Measurements from ENCODE around the gene SELP. TPM values are rescaled to one million over a fixed set of nuclear protein-coding genes. Genes with fewer than 3 reads are reported as not detected.

SELP gene
- total RNA-seq, 1 donor from 2014 or later = not detected

DNA sequence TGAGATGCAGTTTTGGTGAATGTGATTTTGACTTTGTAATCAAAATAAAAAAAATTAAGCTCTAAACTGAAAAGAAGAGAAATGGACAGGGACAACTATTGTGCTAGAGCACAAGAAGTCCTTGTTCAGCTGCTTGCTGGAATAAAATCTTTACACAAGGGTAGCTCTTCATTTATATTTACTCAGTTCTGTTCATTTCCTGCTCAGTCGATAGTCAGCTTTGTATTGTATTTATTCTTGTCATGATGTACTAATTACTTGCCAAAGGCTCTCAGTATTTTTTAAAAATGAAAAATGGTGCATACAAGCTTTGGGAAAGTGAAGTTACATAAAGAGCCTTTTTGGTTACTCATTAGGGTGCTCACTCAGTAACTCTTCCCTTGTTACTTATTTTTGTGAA is 61.4 kb downstream of the SELP start:
- no peak overlapping the region for H3K4me2 ChIP-seq
- no peaks in the 10 kb centered on the region for H4K20me1 ChIP-seq (ENCODE audit: low read depth)
- H3K9me3 ChIP-seq (ENCODE audit: low read depth) = no peaks in the 10 kb centered on the region
- no peaks in the 10 kb centered on the region for H3K4me1 ChIP-seq
- H3K9me3 Mint-ChIP-seq = no peaks in the 10 kb centered on the region
- no peaks in the 10 kb centered on the region for H3K79me2 ChIP-seq (ENCODE audit: low read depth)
- no peak overlapping the region for H3K4me3 ChIP-seq
- no peaks in the 10 kb centered on the region for H3K36me3 Mint-ChIP-seq
- H3K27ac ChIP-seq = no peak overlapping the region
- H3K27ac Mint-ChIP-seq = no peak overlapping the region
- no peak overlapping the region for H3K4me3 Mint-ChIP-seq
- H3K36me3 ChIP-seq = no peaks in the 10 kb centered on the region
- no peak overlapping the region for H3K9ac ChIP-seq
- peaks cover 3% of the 10 kb centered on the region for H3K27me3 Mint-ChIP-seq (ENCODE audit: insufficient read depth, low read depth)
- TF ChIP-seq EZH2phosphoT487 (IDR thresholded peaks at IDR 0.05) (no peak), EZH2 (IDR thresholded peaks at IDR 0.05) (no peak)
- TF ChIP-seq, protein P1, sequence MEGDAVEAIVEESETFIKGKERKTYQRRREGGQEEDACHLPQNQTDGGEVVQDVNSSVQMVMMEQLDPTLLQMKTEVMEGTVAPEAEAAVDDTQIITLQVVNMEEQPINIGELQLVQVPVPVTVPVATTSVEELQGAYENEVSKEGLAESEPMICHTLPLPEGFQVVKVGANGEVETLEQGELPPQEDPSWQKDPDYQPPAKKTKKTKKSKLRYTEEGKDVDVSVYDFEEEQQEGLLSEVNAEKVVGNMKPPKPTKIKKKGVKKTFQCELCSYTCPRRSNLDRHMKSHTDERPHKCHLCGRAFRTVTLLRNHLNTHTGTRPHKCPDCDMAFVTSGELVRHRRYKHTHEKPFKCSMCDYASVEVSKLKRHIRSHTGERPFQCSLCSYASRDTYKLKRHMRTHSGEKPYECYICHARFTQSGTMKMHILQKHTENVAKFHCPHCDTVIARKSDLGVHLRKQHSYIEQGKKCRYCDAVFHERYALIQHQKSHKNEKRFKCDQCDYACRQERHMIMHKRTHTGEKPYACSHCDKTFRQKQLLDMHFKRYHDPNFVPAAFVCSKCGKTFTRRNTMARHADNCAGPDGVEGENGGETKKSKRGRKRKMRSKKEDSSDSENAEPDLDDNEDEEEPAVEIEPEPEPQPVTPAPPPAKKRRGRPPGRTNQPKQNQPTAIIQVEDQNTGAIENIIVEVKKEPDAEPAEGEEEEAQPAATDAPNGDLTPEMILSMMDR (IDR thresholded peaks at IDR 0.05) = no peak
- H3K27me3 ChIP-seq = peaks cover 8% of the 10 kb centered on the region
- DNase-seq (ENCODE audit: low spot score) = no peak
- H3K4me1 Mint-ChIP-seq = no peaks in the 10 kb centered on the region
- no peaks in the 10 kb centered on the region for H3F3A ChIP-seq (ENCODE audit: low read depth)
- H2AFZ ChIP-seq (replicated peaks) = no peak overlapping the region

DNA sequence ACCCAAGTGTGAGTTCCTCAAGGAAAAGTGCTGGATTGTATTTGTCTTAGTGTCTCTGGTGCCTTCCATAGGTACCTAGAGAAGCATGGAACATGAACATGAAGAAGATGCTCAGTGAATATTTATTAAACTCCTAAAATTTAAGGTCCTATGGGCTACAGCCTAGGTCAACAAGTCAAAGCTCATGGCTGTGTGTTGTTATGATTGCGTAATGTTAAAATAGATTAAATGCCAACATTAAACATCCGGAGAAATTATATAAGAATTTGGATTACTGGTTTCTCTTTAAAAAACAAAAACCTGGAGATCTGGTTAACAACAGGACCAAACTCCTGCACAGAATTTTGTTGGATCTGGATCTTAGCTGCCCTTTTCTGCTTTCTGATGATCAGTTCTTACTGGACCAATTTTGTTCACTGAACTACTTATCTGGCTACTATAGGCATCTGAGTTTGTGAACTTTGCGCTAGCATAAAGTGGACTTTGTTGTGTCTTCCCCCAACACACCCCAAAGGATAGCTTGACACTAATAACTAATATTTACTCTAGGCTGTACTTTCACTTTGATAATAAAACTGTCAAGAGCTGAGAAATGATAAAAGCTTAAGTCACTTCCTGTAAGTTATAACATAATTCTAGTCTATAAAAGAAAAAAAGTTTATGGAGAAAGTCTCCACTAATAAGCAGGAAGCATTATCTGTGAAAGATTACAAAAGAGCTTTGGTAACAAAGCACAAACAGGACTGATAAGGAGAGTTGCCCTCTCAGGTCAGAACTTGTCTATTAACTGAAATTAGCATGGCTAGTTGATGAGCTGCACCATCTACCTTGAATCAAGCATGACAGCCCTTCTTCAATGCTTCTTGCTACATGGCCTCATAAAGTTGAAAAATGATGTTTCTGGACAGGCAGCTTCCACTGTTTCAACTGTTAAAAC is 64.3 kb downstream of the SELP start:
- TF ChIP-seq EZH2phosphoT487 (IDR thresholded peaks at IDR 0.05) = no peak
- TF ChIP-seq EZH2 (IDR thresholded peaks at IDR 0.05) = no peak
- TF ChIP-seq, protein P1 (IDR thresholded peaks at IDR 0.05) = no peak
- H3K36me3 Mint-ChIP-seq = no peaks in the 10 kb centered on the region
- no peaks in the 10 kb centered on the region for H4K20me1 ChIP-seq (ENCODE audit: low read depth)
- no peaks in the 10 kb centered on the region for H3K4me1 Mint-ChIP-seq
- H3K27ac Mint-ChIP-seq = no peak overlapping the region
- H3K36me3 ChIP-seq = no peaks in the 10 kb centered on the region
- peaks cover 8% of the 10 kb centered on the region for H3K27me3 ChIP-seq
- no peak overlapping the region for H3K4me3 Mint-ChIP-seq
- H3K4me2 ChIP-seq = no peak overlapping the region
- H3K4me3 ChIP-seq = no peak overlapping the region
- no peak overlapping the region for H2AFZ ChIP-seq (replicated peaks)
- H3K27me3 Mint-ChIP-seq (ENCODE audit: insufficient read depth, low read depth) = peaks cover 3% of the 10 kb centered on the region
- H3K9ac ChIP-seq = no peak overlapping the region
- H3K9me3 Mint-ChIP-seq = no peaks in the 10 kb centered on the region
- H3K79me2 ChIP-seq (ENCODE audit: low read depth) = no peaks in the 10 kb centered on the region
- no peak for DNase-seq (ENCODE audit: low spot score)
- no peaks in the 10 kb centered on the region for H3K4me1 ChIP-seq
- H3K9me3 ChIP-seq (ENCODE audit: low read depth) = no peaks in the 10 kb centered on the region
- no peaks in the 10 kb centered on the region for H3F3A ChIP-seq (ENCODE audit: low read depth)
- H3K27ac ChIP-seq = no peak overlapping the region

DNA sequence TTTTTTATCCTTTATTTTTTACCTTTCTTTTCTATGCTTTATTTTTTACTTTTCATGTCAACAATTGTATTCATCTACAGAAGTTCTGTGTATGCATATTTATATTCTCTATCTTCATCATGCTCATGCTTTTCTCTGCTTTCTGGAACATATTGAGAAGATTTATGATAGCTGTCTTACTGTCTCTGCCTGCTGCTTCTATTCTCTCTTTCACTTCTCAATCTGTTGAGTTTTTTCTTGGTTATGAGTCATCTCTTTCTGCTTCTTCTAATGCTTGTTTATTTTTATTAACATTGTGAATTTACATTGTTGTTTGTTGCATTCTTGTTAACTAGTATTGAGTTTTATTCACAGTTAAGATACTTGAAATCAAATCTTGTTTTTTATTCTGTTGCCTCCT is 66.3 kb downstream of the SELP start:
- no peaks in the 10 kb centered on the region for H3K79me2 ChIP-seq (ENCODE audit: low read depth)
- peaks cover 3% of the 10 kb centered on the region for H3K27me3 Mint-ChIP-seq (ENCODE audit: insufficient read depth, low read depth)
- H3K4me1 ChIP-seq = no peaks in the 10 kb centered on the region
- no peak overlapping the region for H3K27ac Mint-ChIP-seq
- H3K27ac ChIP-seq = no peak overlapping the region
- no peaks in the 10 kb centered on the region for H3F3A ChIP-seq (ENCODE audit: low read depth)
- DNase-seq (ENCODE audit: low spot score) = no peak
- no peaks in the 10 kb centered on the region for H3K4me1 Mint-ChIP-seq
- no peak overlapping the region for H3K4me3 Mint-ChIP-seq
- no peaks in the 10 kb centered on the region for H3K36me3 Mint-ChIP-seq
- H3K9me3 Mint-ChIP-seq = no peaks in the 10 kb centered on the region
- no peaks in the 10 kb centered on the region for H3K9me3 ChIP-seq (ENCODE audit: low read depth)
- no peak overlapping the region for H3K9ac ChIP-seq
- TF ChIP-seq EZH2phosphoT487 (IDR thresholded peaks at IDR 0.05) = no peak
- TF ChIP-seq, protein P1 (IDR thresholded peaks at IDR 0.05) = no peak
- no peak overlapping the region for H3K4me2 ChIP-seq
- H3K36me3 ChIP-seq = no peaks in the 10 kb centered on the region
- H4K20me1 ChIP-seq (ENCODE audit: low read depth) = no peaks in the 10 kb centered on the region
- no peak overlapping the region for H3K4me3 ChIP-seq
- no peak overlapping the region for H2AFZ ChIP-seq (replicated peaks)
- H3K27me3 ChIP-seq = no peaks in the 10 kb centered on the region
